HG02852 (cell line): Measurements from ENCODE around the gene EFHD2.
"Not testable (repeated sequence)": the region's sequence is repeated elsewhere in the genome, so short reads cannot be mapped to it uniquely, and the experiment has no call there.

ENCODE experiments used
- ATAC-seq: cut with Tn5 transposase; IDR thresholded peaks from one replicate; pipeline ENCODE4 v1.9.1; 2021; ENCODE audit warnings: mild to moderate bottlenecking, moderate library complexity; ENCODE audit not compliant: unreplicated experiment

EFHD2 gene

GRCh38 chr1:15449567-15449966 lies 39.9 kb downstream of the EFHD2 start:
- ATAC-seq = no peak

- ATAC-seq = no peak
These were observed 41.5 kb downstream of the EFHD2 start for GRCh38 chr1:15451014-15451722.

- ATAC-seq = no peak
These were observed 42.5 kb downstream of the EFHD2 start for GRCh38 chr1:15452216-15452615.

- ATAC-seq = no peak
These were observed 43.3 kb downstream of the EFHD2 start for GRCh38 chr1:15452866-15453571.

GRCh38 chr1:15453734-15454133 lies 44.0 kb downstream of the EFHD2 start:
- ATAC-seq = no peak

- no peak for ATAC-seq
These were observed 44.6 kb downstream of the EFHD2 start for GRCh38 chr1:15454256-15454655.

- ATAC-seq = no peak
These were observed 45.8 kb downstream of the EFHD2 start for GRCh38 chr1:15455522-15455921.

- no peak for ATAC-seq
These were observed 46.7 kb downstream of the EFHD2 start, which contains the start of gene CELA2A for GRCh38 chr1:15456313-15456954. Gene CELA2A (plus strand): TSS chr1:15456732. CDS start chr1:15456754, 22 bp downstream.

- no peak for ATAC-seq
These were observed 47.9 kb downstream of the EFHD2 start for GRCh38 chr1:15457585-15457984.

- ATAC-seq = not testable (repeated sequence)
These were observed 48.7 kb downstream of the EFHD2 start for GRCh38 chr1:15458388-15458787.

GRCh38 chr1:15459771-15460707 lies 50.4 kb downstream of the EFHD2 start:
- ATAC-seq = no peak

GRCh38 chr1:15460708-15461095 lies 51.0 kb downstream of the EFHD2 start:
- no peak for ATAC-seq

- ATAC-seq = not testable (repeated sequence)
These were observed 53.5 kb downstream of the EFHD2 start for GRCh38 chr1:15463064-15463800.

GRCh38 chr1:15463926-15464322 lies 54.2 kb downstream of the EFHD2 start:
- ATAC-seq = not testable (repeated sequence)

- ATAC-seq = no peak
These were observed 56.0 kb downstream of the EFHD2 start for GRCh38 chr1:15465674-15466073.

GRCh38 chr1:15466955-15467625 lies 57.4 kb downstream of the EFHD2 start:
- not testable (repeated sequence) for ATAC-seq

- ATAC-seq = no peak
These were observed 58.5 kb downstream of the EFHD2 start for GRCh38 chr1:15468145-15468544.

GRCh38 chr1:15469361-15469760 lies 59.7 kb downstream of the EFHD2 start:
- no peak for ATAC-seq

- ATAC-seq = not testable (repeated sequence)
These were observed 60.2 kb downstream of the EFHD2 start for GRCh38 chr1:15469821-15470448.
